IMR-90 (cell line): ENCODE data around the gene FBXW7. TPM values are rescaled to one million over a fixed set of nuclear protein-coding genes. Genes with fewer than 3 reads are reported as not detected.

Experiments
- ATAC-seq: fragments of 200-7000 bp; cut with Tn5 transposase; 2 replicates; pipeline ENCODE4 v1.9.1; 2020; ENCODE audit warnings: low read depth, mild to moderate bottlenecking, moderate library complexity
- BruUV-seq: library from RNA; stranded (reverse); fragments of 400-500 nt; replicated peaks from 2 replicates; lab custom pipeline; 2021; lab: Mats Ljungman, UMichigan
- CTCF ChIA-PET: fragments of 300-600 bp; formaldehyde crosslinking; extraction: SDS; loops from one replicate; lab custom pipeline; 2021; ENCODE audit warnings: antibody characterized with exemption; lab: Yijun Ruan, JAX
- POLR2A ChIA-PET: fragments of 300-600 bp; sonication (Branson Sonifier 250); formaldehyde crosslinking; loops from one replicate; lab custom pipeline; 2022; ENCODE audit warnings: antibody characterized with exemption; ENCODE audit not compliant: unreplicated experiment; lab: Charles Lee
- DNase-seq: peaks from one replicate; pipeline ENCODE4 v3.0.0; 2013
- H2AFZ ChIP-seq: replicated peaks from 2 replicates; pipeline ENCODE3; 2013; ENCODE audit warnings: low read length, mild to moderate bottlenecking; ENCODE audit not compliant: poor library complexity
- H2AK5ac ChIP-seq: 2 replicates; pipeline ENCODE4 v1.6.1; 2013; ENCODE audit warnings: low read depth, low read length, inconsistent platforms
- H2AK9ac ChIP-seq: replicated peaks from 2 replicates; pipeline ENCODE3; 2013; ENCODE audit warnings: mild to moderate bottlenecking, low read depth, low read length, moderate library complexity; ENCODE audit not compliant: poor library complexity
- H2BK120ac ChIP-seq: 2 replicates; pipeline ENCODE4 v1.6.1; 2013; ENCODE audit warnings: low read depth, low read length, inconsistent platforms
- H2BK15ac ChIP-seq: 3 replicates; pipeline ENCODE4 v1.6.1; 2013; ENCODE audit warnings: low read depth, low read length, inconsistent platforms
- H2BK20ac ChIP-seq: 2 replicates; pipeline ENCODE4 v1.6.1; 2013; ENCODE audit warnings: low read depth, mild to moderate bottlenecking, inconsistent platforms, low read length, moderate library complexity
- H2BK5ac ChIP-seq: 2 replicates; pipeline ENCODE4 v1.6.1; 2013; ENCODE audit warnings: mild to moderate bottlenecking, low read depth, low read length, inconsistent platforms; ENCODE audit not compliant: poor library complexity, severe bottlenecking
- H3K14ac ChIP-seq: replicated peaks from 2 replicates; pipeline ENCODE4 v1.6.1; 2013; ENCODE audit warnings: low read depth, low read length, inconsistent platforms
- H3K18ac ChIP-seq: 2 replicates; pipeline ENCODE4 v1.6.1; 2013; ENCODE audit warnings: low read depth, low read length, control low read depth
- H3K23ac ChIP-seq: 2 replicates; pipeline ENCODE4 v1.6.1; 2013; ENCODE audit warnings: low read depth, low read length, inconsistent platforms
- H3K27ac ChIP-seq: 2 replicates; pipeline ENCODE4 v1.5.1; 2013; ENCODE audit warnings: mild to moderate bottlenecking, control low read depth, low read length; ENCODE audit not compliant: insufficient read depth
- H3K27me3 ChIP-seq: 2 replicates; pipeline ENCODE4 v1.6.1; 2013; ENCODE audit warnings: low read length; ENCODE audit not compliant: control insufficient read depth, insufficient read depth
- H3K36me3 ChIP-seq: 2 replicates; pipeline ENCODE4 v1.6.1; 2013; ENCODE audit warnings: low read length, mixed read lengths; ENCODE audit not compliant: control insufficient read depth, insufficient read depth
- H3K4ac ChIP-seq: 2 replicates; pipeline ENCODE4 v1.6.1; 2013; ENCODE audit warnings: low read depth, low read length, inconsistent platforms
- H3K4me1 ChIP-seq: 2 replicates; pipeline ENCODE4 v1.6.1; 2013; ENCODE audit warnings: low read length, mixed read lengths; ENCODE audit not compliant: control insufficient read depth, insufficient read depth
- H3K4me2 ChIP-seq: 2 replicates; pipeline ENCODE4 v1.6.1; 2013; ENCODE audit warnings: low read depth, mild to moderate bottlenecking, control low read depth, low read length, moderate library complexity
- H3K4me3 ChIP-seq: 2 replicates; pipeline ENCODE4 v1.5.1; 2013; ENCODE audit warnings: low read depth, mild to moderate bottlenecking, control low read depth, low read length, moderate library complexity; ENCODE audit not compliant: insufficient read depth
- H3K56ac ChIP-seq: 2 replicates; pipeline ENCODE4 v1.6.1; 2013; ENCODE audit warnings: low read length, inconsistent platforms; ENCODE audit not compliant: insufficient read depth; ENCODE audit errors: extremely low read depth
- H3K79me1 ChIP-seq, 2 experiments: 2 replicates each; pipeline ENCODE4 v1.6.1; 2013; ENCODE audit warnings: low read length in 2 of 2, inconsistent platforms in 1 of 2, low read depth in 1 of 2
- H3K9ac ChIP-seq: 2 replicates; pipeline ENCODE4 v1.6.1; 2013; ENCODE audit warnings: low read depth, low read length, control low read depth
- H3K9me1 ChIP-seq: 2 replicates; pipeline ENCODE4 v1.6.1; 2013; ENCODE audit warnings: low read length, inconsistent platforms; ENCODE audit not compliant: insufficient read depth
- H3K9me3 ChIP-seq: 2 replicates; pipeline ENCODE4 v1.6.1; 2013; ENCODE audit warnings: low read length; ENCODE audit not compliant: control insufficient read depth, insufficient read depth
- H4K20me1 ChIP-seq: 2 replicates; pipeline ENCODE4 v1.6.1; 2013; ENCODE audit warnings: low read length, inconsistent platforms; ENCODE audit not compliant: insufficient read depth
- H4K5ac ChIP-seq: 2 replicates; pipeline ENCODE4 v1.6.1; 2013; ENCODE audit warnings: mild to moderate bottlenecking, low read depth, low read length, control low read depth
- H4K8ac ChIP-seq, 2 experiments: 2 replicates each; pipeline ENCODE4 v1.6.1; 2013; ENCODE audit warnings: low read depth in 2 of 2, low read length in 2 of 2, control low read depth in 1 of 2, inconsistent platforms in 1 of 2
- H4K91ac ChIP-seq: 2 replicates; pipeline ENCODE4 v1.6.1; 2013; ENCODE audit warnings: low read depth, low read length, inconsistent platforms; ENCODE audit not compliant: insufficient read depth
- BHLHE40 ChIP-seq: fragments of 150-350 bp; IDR thresholded peaks from 2 replicates; pipeline ENCODE4 v1.6.1; 2016; ENCODE audit warnings: mild to moderate bottlenecking, low read depth, low read length
- CEBPB ChIP-seq: IDR thresholded peaks from 2 replicates; pipeline ENCODE4 v1.6.1; 2012; ENCODE audit warnings: low read depth, low read length, improper control_type of control experiment
- CHD1 ChIP-seq: IDR thresholded peaks from 2 replicates; pipeline ENCODE4 v1.6.1; 2012; ENCODE audit warnings: low read depth, low read length, improper control_type of control experiment
- FOS ChIP-seq: fragments of 150-350 bp; IDR thresholded peaks from 2 replicates; pipeline ENCODE4 v1.6.1; 2016; ENCODE audit warnings: low read depth, low read length
- MAFK ChIP-seq: IDR thresholded peaks from 2 replicates; pipeline ENCODE4 v1.6.1; 2012; ENCODE audit warnings: low read depth, low read length, improper control_type of control experiment
- MAZ ChIP-seq: IDR thresholded peaks from 2 replicates; pipeline ENCODE4 v1.6.1; 2012; ENCODE audit warnings: low read depth, mild to moderate bottlenecking, low read length, improper control_type of control experiment, moderate library complexity, borderline replicate concordance
- MXI1 ChIP-seq: IDR thresholded peaks from 2 replicates; pipeline ENCODE4 v1.6.1; 2012; ENCODE audit warnings: low read depth, mild to moderate bottlenecking, low read length, moderate library complexity, borderline replicate concordance
- NFE2L2 ChIP-seq: fragments of 150-350 bp; IDR thresholded peaks from 2 replicates; pipeline ENCODE4 v1.6.1; 2016; ENCODE audit warnings: low read depth, mild to moderate bottlenecking, low read length
- POLR2A ChIP-seq: IDR thresholded peaks from 2 replicates; pipeline ENCODE4 v1.6.1; 2012; ENCODE audit warnings: mild to moderate bottlenecking, low read depth, low read length
- RAD21 ChIP-seq: IDR thresholded peaks from 2 replicates; pipeline ENCODE4 v1.6.1; 2012; ENCODE audit warnings: low read length, improper control_type of control experiment
- RCOR1 ChIP-seq: IDR thresholded peaks from 2 replicates; pipeline ENCODE4 v1.6.1; 2012; ENCODE audit warnings: mild to moderate bottlenecking, low read length, improper control_type of control experiment; ENCODE audit not compliant: insufficient replicate concordance
- SMC3 ChIP-seq: fragments of 150-350 bp; IDR thresholded peaks from 2 replicates; pipeline ENCODE4 v1.6.1; 2016; ENCODE audit warnings: low read depth, mild to moderate bottlenecking, antibody characterized with exemption, low read length, moderate library complexity
- WGBS, 2 experiments: methylation state at CpG; one replicate each; pipeline versions ENCODE4 v1.1.5 to v1.1.7; 2013; ENCODE audit warnings: missing lambda C conversion rate in 2 of 2; ENCODE audit not compliant: insufficient read length in 1 of 2; ENCODE audit errors: extremely low coverage in 2 of 2; 5-methylcytosine and 5-hydroxymethylcytosine counted together
- dilution Hi-C: fragments of 300-500 bp; cut with HindIII; formaldehyde crosslinking; loops from one replicate; pipeline ENCODE4 v1.14.3; 2018; ENCODE audit warnings: low sequenced_read_pairs; ENCODE audit not compliant: unreplicated experiment
- in situ Hi-C: fragments of 300-500 bp; cut with MboI; formaldehyde crosslinking; loops from 3 replicates; pipeline ENCODE4 v1.14.3; 2019; ENCODE audit warnings: low sequenced_read_pairs, inconsistent platforms, mixed read lengths
- intact Hi-C: fragments of 100-400 bp; cut with micrococcal nuclease; formaldehyde crosslinking; loops from 2 replicates; pipeline ENCODE4 v1.10.0; 2022
- polyA plus RNA-seq, 3 experiments: library from polyadenylated mRNA; depleted of rRNA; stranded (reverse); fragments of >200 nt; gene quantifications; 2 replicates each; pipeline ENCODE4 v1.2.3, GENCODE V29; 2012; ENCODE audit warnings: low replicate concordance in 1 of 3
- total RNA-seq: library from RNA; depleted of rRNA; stranded (reverse); fragments of >200 nt; gene quantifications from 2 replicates; pipeline ENCODE4 v1.2.3, GENCODE V29; 2012
- TF ChIP-seq, protein P1 (sequence below): conservative IDR thresholded peaks from 2 replicates; pipeline ENCODE4 v1.5.1; 2012; ENCODE audit warnings: mild to moderate bottlenecking, low read depth, low read length, improper control_type of control experiment
- TF ChIP-seq, protein P2 (sequence below): fragments of 150-350 bp; IDR thresholded peaks from 2 replicates; pipeline ENCODE4 v1.6.1; 2017; ENCODE audit warnings: mild to moderate bottlenecking, antibody characterized with exemption, low read length, low read depth

Gene FBXW7
- total and polyA plus RNA-seq, 2 of the 4 experiments (the other 2 are of a cell fraction), result 7.2 to 27.4 TPM

DNA sequence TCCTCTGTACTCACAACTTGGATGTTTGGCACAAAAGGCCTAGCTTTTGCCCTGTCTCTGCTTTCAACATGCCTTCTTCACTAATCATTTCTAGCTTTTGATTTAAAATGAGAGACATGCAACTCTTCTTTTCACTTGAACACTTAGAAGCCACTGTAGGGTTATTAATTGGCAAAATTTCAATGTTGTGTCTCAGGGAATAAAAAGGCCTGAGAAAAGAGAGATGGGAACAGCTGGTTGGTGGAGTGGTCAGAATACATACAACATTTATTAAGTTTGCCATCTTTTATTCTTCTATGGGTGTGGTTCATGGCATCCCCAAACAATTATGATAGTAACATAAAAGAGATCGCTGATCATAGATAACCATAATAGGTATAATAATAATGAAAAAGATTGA, 114.3 kb downstream of the FBXW7 start:
- Histone ChIP-seq H3K4me2 (no peak overlapping the region), H4K91ac (no peak overlapping the region), H3K27ac (no peak overlapping the region), H3K79me1 (peaks cover 23 to 34% of the 10 kb centered on the region in 2 experiments), H3K9me1 (peaks cover 2% of the 10 kb centered on the region; the same call in 1 of the 2 replicates), H4K8ac (no peak overlapping the region), H3K4me3 (no peak overlapping the region), H2AK9ac (no peak overlapping the region), H3K9ac (no peak overlapping the region), H3K36me3 (no peaks in the 10 kb centered on the region), H2BK120ac (no peak overlapping the region), H3K23ac (no peak overlapping the region), H3K4ac (no peak overlapping the region), H3K27me3 (no peaks in the 10 kb centered on the region), H3K9me3 (no peaks in the 10 kb centered on the region), H2AK5ac (no peak overlapping the region), H3K56ac (no peak overlapping the region), H4K5ac (no peak overlapping the region), H2AFZ (no peak overlapping the region), H2BK15ac (no peak overlapping the region), H2BK5ac (no peak overlapping the region), H3K18ac (no peak overlapping the region), H3K4me1 (peaks cover 2% of the 10 kb centered on the region; the same call in 1 of the 2 replicates), H2BK20ac (no peak overlapping the region), H3K14ac (no peak overlapping the region), H4K20me1 (0 out of 2 replicates have a peak, but pooled peaks cover 3% of the 10 kb centered on the region)
- in situ Hi-C loops (no loop called here), dilution Hi-C loops (no loop called here), intact Hi-C loops (no loop called here)
- no peak for DNase-seq
- POLR2A ChIA-PET, result no interaction called here
- no peak for ATAC-seq
- BruUV-seq, result no TSS peak
- CTCF ChIA-PET, result no interaction called here
- no CpG with 5 or more reads among the region's 1 CpG for WGBS, 2 experiments
- TF ChIP-seq MAZ (no peak), SMC3 (no peak), NFE2L2 (no peak), CEBPB (no peak), BHLHE40 (no peak), MAFK (no peak), RAD21 (no peak), MXI1 (no peak), FOS (no peak), POLR2A (no peak), CHD1 (no peak), RCOR1 (no peak)
- TF ChIP-seq, protein P1, sequence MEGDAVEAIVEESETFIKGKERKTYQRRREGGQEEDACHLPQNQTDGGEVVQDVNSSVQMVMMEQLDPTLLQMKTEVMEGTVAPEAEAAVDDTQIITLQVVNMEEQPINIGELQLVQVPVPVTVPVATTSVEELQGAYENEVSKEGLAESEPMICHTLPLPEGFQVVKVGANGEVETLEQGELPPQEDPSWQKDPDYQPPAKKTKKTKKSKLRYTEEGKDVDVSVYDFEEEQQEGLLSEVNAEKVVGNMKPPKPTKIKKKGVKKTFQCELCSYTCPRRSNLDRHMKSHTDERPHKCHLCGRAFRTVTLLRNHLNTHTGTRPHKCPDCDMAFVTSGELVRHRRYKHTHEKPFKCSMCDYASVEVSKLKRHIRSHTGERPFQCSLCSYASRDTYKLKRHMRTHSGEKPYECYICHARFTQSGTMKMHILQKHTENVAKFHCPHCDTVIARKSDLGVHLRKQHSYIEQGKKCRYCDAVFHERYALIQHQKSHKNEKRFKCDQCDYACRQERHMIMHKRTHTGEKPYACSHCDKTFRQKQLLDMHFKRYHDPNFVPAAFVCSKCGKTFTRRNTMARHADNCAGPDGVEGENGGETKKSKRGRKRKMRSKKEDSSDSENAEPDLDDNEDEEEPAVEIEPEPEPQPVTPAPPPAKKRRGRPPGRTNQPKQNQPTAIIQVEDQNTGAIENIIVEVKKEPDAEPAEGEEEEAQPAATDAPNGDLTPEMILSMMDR, result no peak
- TF ChIP-seq, protein P2, sequence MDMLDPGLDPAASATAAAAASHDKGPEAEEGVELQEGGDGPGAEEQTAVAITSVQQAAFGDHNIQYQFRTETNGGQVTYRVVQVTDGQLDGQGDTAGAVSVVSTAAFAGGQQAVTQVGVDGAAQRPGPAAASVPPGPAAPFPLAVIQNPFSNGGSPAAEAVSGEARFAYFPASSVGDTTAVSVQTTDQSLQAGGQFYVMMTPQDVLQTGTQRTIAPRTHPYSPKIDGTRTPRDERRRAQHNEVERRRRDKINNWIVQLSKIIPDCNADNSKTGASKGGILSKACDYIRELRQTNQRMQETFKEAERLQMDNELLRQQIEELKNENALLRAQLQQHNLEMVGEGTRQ, result no peak
